Chondrocyte (in vitro differentiated cells): ENCODE data around the gene ZNF761. TPM values are rescaled to one million over a fixed set of nuclear protein-coding genes. Genes with fewer than 3 reads are reported as not detected.
"Not testable (repeated sequence)": the region's sequence is repeated elsewhere in the genome, so short reads cannot be mapped to it uniquely, and the experiment has no call there.

Experiments used
- DNase-seq: peaks from one replicate; pipeline ENCODE4 v3.0.0; 2021; ENCODE audit warnings: mixed read lengths, low spot score
- H3K27ac Mint-ChIP-seq: one replicate; pipeline ENCODE4 v1.8.0; 2021; ENCODE audit warnings: mild to moderate bottlenecking, moderate library complexity, mixed read lengths; ENCODE audit not compliant: unreplicated experiment
- H3K27me3 Mint-ChIP-seq: 2 replicates; pipeline ENCODE4 v1.8.0; 2021; ENCODE audit warnings: low read depth, mixed read lengths
- H3K36me3 Mint-ChIP-seq: 2 replicates; pipeline ENCODE4 v1.8.0; 2021; ENCODE audit warnings: low read depth, mixed read lengths
- H3K4me1 Mint-ChIP-seq: 2 replicates; pipeline ENCODE4 v1.8.0; 2021; ENCODE audit warnings: low read depth, mild to moderate bottlenecking, mixed read lengths
- H3K4me3 Mint-ChIP-seq: one replicate; pipeline ENCODE4 v1.8.0; 2021; ENCODE audit warnings: mild to moderate bottlenecking, moderate library complexity, mixed read lengths; ENCODE audit not compliant: unreplicated experiment
- H3K9me3 Mint-ChIP-seq: 2 replicates; pipeline ENCODE4 v1.8.0; 2021; ENCODE audit warnings: low read depth, mixed read lengths
- CTCF ChIP-seq: fragments of 200-600 bp; sonication (generic); IDR thresholded peaks from 2 replicates; pipeline ENCODE4 v1.5.0; 2021; ENCODE audit warnings: antibody characterized with exemption, mild to moderate bottlenecking, moderate library complexity
- total RNA-seq: library from RNA; stranded (reverse); gene quantifications from 3 replicates; pipeline ENCODE4 v1.2.1, GENCODE V29; 2021

The ZNF761 gene
- total RNA-seq, 1 donor from 2014 or later, result 8.0 TPM

GRCh38 chr19:53485046-53486004 is 53.5 kb downstream of the ZNF761 start:
- Mint-ChIP-seq H3K9me3 (peaks cover 55% of the 10 kb centered on the region), H3K4me3 (no peak overlapping the region), H3K27me3 (no peaks in the 10 kb centered on the region), H3K36me3 (peaks cover 60% of the 10 kb centered on the region), H3K4me1 (no peaks in the 10 kb centered on the region), H3K27ac (no peak overlapping the region)
- TF ChIP-seq CTCF, result no peak
- DNase-seq, result no peak

GRCh38 chr19:53492153-53492552 is 60.4 kb downstream of the ZNF761 start:
- H3K4me3 Mint-ChIP-seq, result no peak overlapping the region
- TF ChIP-seq CTCF, result no peak
- peaks cover 66% of the 10 kb centered on the region for H3K36me3 Mint-ChIP-seq
- H3K4me1 Mint-ChIP-seq, result no peaks in the 10 kb centered on the region
- no peaks in the 10 kb centered on the region for H3K27me3 Mint-ChIP-seq
- H3K9me3 Mint-ChIP-seq, result peaks cover 62% of the 10 kb centered on the region
- DNase-seq, result no peak
- H3K27ac Mint-ChIP-seq, result no peak overlapping the region

GRCh38 chr19:53497311-53498023 is 65.7 kb downstream of the ZNF761 start:
- Mint-ChIP-seq H3K36me3 (peaks cover 25% of the 10 kb centered on the region), H3K9me3 (peaks cover 57% of the 10 kb centered on the region)
- not testable (repeated sequence) for H3K4me1 Mint-ChIP-seq, H3K4me3 Mint-ChIP-seq, DNase-seq, H3K27me3 Mint-ChIP-seq, H3K27ac Mint-ChIP-seq

- H3K4me3 Mint-ChIP-seq, H3K27ac Mint-ChIP-seq, H3K4me1 Mint-ChIP-seq, H3K27me3 Mint-ChIP-seq, DNase-seq: not testable (repeated sequence)
- Mint-ChIP-seq H3K9me3 (peaks cover 52% of the 10 kb centered on the region), H3K36me3 (peaks cover 20% of the 10 kb centered on the region)
Measured at GRCh38 chr19:53498024-53498395, 66.2 kb downstream of the ZNF761 start.

GRCh38 chr19:53503151-53503550 is 71.4 kb downstream of the ZNF761 start:
- not testable (repeated sequence) for H3K27me3 Mint-ChIP-seq, H3K4me1 Mint-ChIP-seq, H3K36me3 Mint-ChIP-seq, H3K4me3 Mint-ChIP-seq, H3K27ac Mint-ChIP-seq, DNase-seq
- peaks cover 22% of the 10 kb centered on the region for H3K9me3 Mint-ChIP-seq

- H3K9me3 Mint-ChIP-seq, result peaks cover 22% of the 10 kb centered on the region
- not testable (repeated sequence) for DNase-seq, H3K36me3 Mint-ChIP-seq, H3K27me3 Mint-ChIP-seq, H3K4me3 Mint-ChIP-seq, H3K27ac Mint-ChIP-seq, H3K4me1 Mint-ChIP-seq
Measured at GRCh38 chr19:53503671-53504364, 72.0 kb downstream of the ZNF761 start.

GRCh38 chr19:53504365-53504703 is 72.5 kb downstream of the ZNF761 start:
- H3K27me3 Mint-ChIP-seq, H3K27ac Mint-ChIP-seq, H3K4me1 Mint-ChIP-seq, H3K36me3 Mint-ChIP-seq, H3K4me3 Mint-ChIP-seq, DNase-seq: not testable (repeated sequence)
- H3K9me3 Mint-ChIP-seq, result peaks cover 18% of the 10 kb centered on the region
